ENCODE results near the gene SIRT2.

Gene SIRT2

GRCh38 chr19:38845374-38846024, 53.9 kb downstream of the SIRT2 start:
- DNase-seq (ENCODE audit: low spot score) = no peak

- no peak for DNase-seq (ENCODE audit: low spot score)
Observed at GRCh38 chr19:38844093-38844686, 55.2 kb downstream of the SIRT2 start.

GRCh38 chr19:38843175-38843758, 56.2 kb downstream of the SIRT2 start:
- DNase-seq (ENCODE audit: low spot score) = no peak

GRCh38 chr19:38842439-38843174, 56.8 kb downstream of the SIRT2 start:
- no peak for DNase-seq (ENCODE audit: low spot score)

- no peak for DNase-seq (ENCODE audit: low spot score)
Observed at GRCh38 chr19:38841787-38842438, 57.5 kb downstream of the SIRT2 start.

- no peak for DNase-seq (ENCODE audit: low spot score)
Observed at GRCh38 chr19:38841180-38841766, 58.1 kb downstream of the SIRT2 start.

GRCh38 chr19:38840583-38840968, 58.8 kb downstream of the SIRT2 start:
- DNase-seq (ENCODE audit: low spot score) = no peak

GRCh38 chr19:38839816-38840582, 59.4 kb downstream of the SIRT2 start:
- DNase-seq (ENCODE audit: low spot score) = no peak

- DNase-seq (ENCODE audit: low spot score) = no peak
Observed at GRCh38 chr19:38838986-38839761, 60.2 kb downstream of the SIRT2 start.

GRCh38 chr19:38838208-38838985, 61.0 kb downstream of the SIRT2 start:
- DNase-seq (ENCODE audit: low spot score) = no peak

GRCh38 chr19:38837656-38838121, 61.7 kb downstream of the SIRT2 start:
- DNase-seq (ENCODE audit: low spot score) = no peak

GRCh38 chr19:38836983-38837626, 62.3 kb downstream of the SIRT2 start:
- no peak for DNase-seq (ENCODE audit: low spot score)

- no peak for DNase-seq (ENCODE audit: low spot score)
Observed at GRCh38 chr19:38836159-38836982, 63.0 kb downstream of the SIRT2 start.

GRCh38 chr19:38834590-38834989, 64.8 kb downstream of the SIRT2 start:
- DNase-seq (ENCODE audit: low spot score) = no peak

GRCh38 chr19:38834104-38834490, 65.3 kb downstream of the SIRT2 start:
- no peak for DNase-seq (ENCODE audit: low spot score)

- no peak for DNase-seq (ENCODE audit: low spot score)
Observed at GRCh38 chr19:38833092-38833425, 66.4 kb downstream of the SIRT2 start.

- DNase-seq (ENCODE audit: low spot score) = peak; percentile 45
Observed at GRCh38 chr19:38831142-38831605, 68.2 kb downstream of the SIRT2 start.

All from globus pallidus (tissue), 1 donor.